ENCODE measurements around the gene UST.

DNA sequence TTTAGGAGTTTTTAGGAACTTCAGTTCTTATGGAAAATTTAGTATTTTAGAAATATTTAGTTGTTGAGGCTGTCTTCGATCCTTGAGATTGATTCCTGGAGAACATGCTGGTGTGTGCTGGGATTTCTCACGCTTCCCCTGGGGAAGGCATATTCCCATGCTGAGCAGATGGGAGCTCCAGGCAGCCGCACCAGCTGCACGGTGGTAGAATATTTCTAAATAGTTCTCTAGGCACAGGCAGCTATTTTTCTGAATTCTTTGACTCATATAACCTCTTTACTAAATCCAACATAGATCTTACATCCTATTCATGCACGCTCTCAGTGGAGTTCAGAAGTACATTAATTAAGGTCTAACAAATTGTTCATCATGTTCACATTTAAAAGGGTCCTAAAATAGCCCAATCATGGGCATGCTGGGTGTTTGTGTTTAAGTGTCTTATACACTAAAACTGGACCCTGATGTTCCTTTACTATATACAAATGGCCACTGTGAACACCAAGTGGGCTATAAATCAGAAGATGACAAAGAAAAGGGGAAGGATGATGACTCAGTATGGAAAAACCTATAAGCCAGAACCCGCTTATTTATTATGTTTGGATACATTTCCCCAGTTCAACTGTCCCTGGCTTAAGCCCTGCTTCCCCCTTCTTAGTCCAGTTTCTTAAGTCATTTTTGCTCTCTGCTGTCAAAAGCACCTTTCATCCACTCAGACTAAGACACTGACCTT, 138.5 kb downstream of the UST start:
- TF ChIP-seq CTCF (IDR thresholded peaks at IDR 0.05; ENCODE audit: insufficient read depth, low read length, poor library complexity, severe bottlenecking) (no peak), EZH2phosphoT487 (conservative IDR thresholded peaks at IDR 0.05; ENCODE audit: low read length) (no peak)

Data from SU-DHL-6 (cell line).